Karpas-422 (cell line): ENCODE results near the gene UBL4A. TPM values are rescaled to one million over a fixed set of nuclear protein-coding genes. Genes with fewer than 3 reads are reported as not detected.

Experiments
- DNase-seq: peaks from one replicate; pipeline ENCODE4 v3.0.0-alpha.2; 2015
- H2AFZ ChIP-seq: fragments of 200-600 bp; sonication (generic); 2 replicates; pipeline ENCODE4 v1.6.1; 2014; ENCODE audit warnings: antibody characterized with exemption, low read length, mixed read lengths
- H3K27ac ChIP-seq: fragments of 200-600 bp; sonication (generic); 2 replicates; pipeline ENCODE4 v1.5.1; 2014; ENCODE audit warnings: mild to moderate bottlenecking, low read length, moderate library complexity
- H3K27me3 ChIP-seq: fragments of 200-600 bp; sonication (generic); 2 replicates; pipeline ENCODE4 v1.6.1; 2014; ENCODE audit warnings: low read length, mixed read lengths
- H3K36me3 ChIP-seq: fragments of 200-600 bp; sonication (generic); 2 replicates; pipeline ENCODE4 v1.6.1; 2014; ENCODE audit warnings: low read length, mixed read lengths; ENCODE audit not compliant: insufficient read depth
- H3K4me1 ChIP-seq: fragments of 200-600 bp; sonication (generic); 2 replicates; pipeline ENCODE4 v1.6.1; 2014; ENCODE audit warnings: mild to moderate bottlenecking, low read length, mixed read lengths
- H3K4me2 ChIP-seq: fragments of 200-600 bp; sonication (generic); 2 replicates; pipeline ENCODE4 v1.6.1; 2014; ENCODE audit warnings: low read length, low read depth, mild to moderate bottlenecking; ENCODE audit not compliant: poor library complexity, severe bottlenecking
- H3K4me3 ChIP-seq: fragments of 200-600 bp; sonication (generic); 2 replicates; pipeline ENCODE4 v1.5.1; 2014; ENCODE audit warnings: mild to moderate bottlenecking, antibody characterized with exemption, low read length, mixed read lengths
- H3K79me2 ChIP-seq: fragments of 200-600 bp; sonication (generic); 2 replicates; pipeline ENCODE4 v1.6.1; 2014; ENCODE audit warnings: mild to moderate bottlenecking, low read length, mixed read lengths
- H3K9ac ChIP-seq: fragments of 200-600 bp; sonication (generic); 2 replicates; pipeline ENCODE4 v1.6.0; 2014; ENCODE audit warnings: low read length
- H3K9me2 ChIP-seq: fragments of 200-600 bp; sonication (generic), shearing (Covaris generic); replicated peaks from 2 replicates; pipeline ENCODE4 v1.6.0; 2014; ENCODE audit warnings: mild to moderate bottlenecking, low read length, moderate library complexity; ENCODE audit not compliant: insufficient read depth
- H3K9me3 ChIP-seq: fragments of 300-700, 200-600 bp; sonication (generic); 2 replicates; pipeline ENCODE4 v1.6.1; 2014; ENCODE audit warnings: low read length, mixed read lengths
- H4K20me1 ChIP-seq: fragments of 200-600 bp; sonication (generic); 2 replicates; pipeline ENCODE4 v1.6.1; 2014; ENCODE audit warnings: mild to moderate bottlenecking, antibody characterized with exemption, low read length, low read depth; ENCODE audit not compliant: insufficient read depth
- total RNA-seq: library from RNA; depleted of rRNA; stranded (reverse); fragments of >200 nt; shearing (Covaris generic); gene quantifications from 2 replicates; pipeline ENCODE4 v1.2.3, GENCODE V29; 2014; ENCODE audit warnings: low replicate concordance

The UBL4A gene
- total RNA-seq, 1 experiment from 2014 or later = 30.4 TPM

GRCh38 chrX:154513716-154514115 is 27.3 kb upstream of the UBL4A start:
- no peak overlapping the region for H2AFZ ChIP-seq
- H3K36me3 ChIP-seq = no peaks in the 10 kb centered on the region
- H3K4me3 ChIP-seq = no peak overlapping the region
- H3K9me2 ChIP-seq = no peaks in the 10 kb centered on the region
- peaks cover 8% of the 10 kb centered on the region; the same call in 1 of the 2 replicates for H3K79me2 ChIP-seq
- H3K4me1 ChIP-seq = peaks cover 22% of the 10 kb centered on the region
- no peaks in the 10 kb centered on the region for H4K20me1 ChIP-seq
- DNase-seq = no peak
- no peak overlapping the region for H3K4me2 ChIP-seq
- H3K9me3 ChIP-seq = no peaks in the 10 kb centered on the region
- no peak overlapping the region for H3K27ac ChIP-seq
- no peak overlapping the region for H3K9ac ChIP-seq
- no peaks in the 10 kb centered on the region for H3K27me3 ChIP-seq

DNA sequence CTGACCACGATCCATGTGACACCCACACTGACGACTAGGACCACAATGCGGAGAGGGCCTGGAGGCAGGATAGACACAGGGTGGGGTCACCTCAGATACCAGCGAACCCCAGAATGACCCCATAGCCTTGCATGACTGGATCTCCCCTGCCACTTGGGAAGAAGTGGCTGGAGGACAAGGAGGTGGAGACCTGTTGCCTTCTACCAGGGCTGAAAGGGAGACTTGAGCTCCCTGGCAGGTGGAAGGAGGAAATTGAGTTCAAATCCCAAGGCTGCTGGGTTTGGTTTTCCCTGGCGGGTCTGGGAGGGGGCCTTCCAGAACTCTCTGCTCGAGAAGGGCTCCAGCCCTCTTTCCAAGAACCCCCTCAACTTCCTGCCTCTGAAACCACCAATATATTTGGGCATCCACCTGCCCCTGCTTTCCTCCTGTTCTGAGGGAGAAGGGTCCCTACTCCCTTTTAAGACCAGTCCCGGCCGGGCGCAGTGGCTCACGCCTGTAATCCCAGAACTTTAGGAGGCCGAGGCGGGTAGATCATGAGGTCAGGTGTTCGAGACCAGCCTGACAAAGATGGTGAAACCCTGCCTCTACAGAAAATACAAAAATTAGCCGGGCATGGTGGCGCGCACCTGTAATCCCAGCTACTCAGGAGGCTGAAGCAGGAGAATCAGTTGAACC is 26.6 kb upstream of the UBL4A start:
- H3K79me2 ChIP-seq = peaks cover 8% of the 10 kb centered on the region; the same call in 1 of the 2 replicates
- peaks cover 16% of the 10 kb centered on the region for H3K4me1 ChIP-seq
- H3K9me2 ChIP-seq = no peaks in the 10 kb centered on the region
- no peak for DNase-seq
- H3K27me3 ChIP-seq = no peaks in the 10 kb centered on the region
- H3K9ac ChIP-seq = no peak overlapping the region
- H2AFZ ChIP-seq = no peak overlapping the region
- no peak overlapping the region for H3K4me2 ChIP-seq
- H3K36me3 ChIP-seq = no peaks in the 10 kb centered on the region
- no peaks in the 10 kb centered on the region for H4K20me1 ChIP-seq
- no peaks in the 10 kb centered on the region for H3K9me3 ChIP-seq
- H3K4me3 ChIP-seq = no peak overlapping the region
- no peak overlapping the region for H3K27ac ChIP-seq

- no peak overlapping the region for H3K9ac ChIP-seq
These were observed 25.3 kb upstream of the UBL4A start for GRCh38 chrX:154511761-154512160.

DNA sequence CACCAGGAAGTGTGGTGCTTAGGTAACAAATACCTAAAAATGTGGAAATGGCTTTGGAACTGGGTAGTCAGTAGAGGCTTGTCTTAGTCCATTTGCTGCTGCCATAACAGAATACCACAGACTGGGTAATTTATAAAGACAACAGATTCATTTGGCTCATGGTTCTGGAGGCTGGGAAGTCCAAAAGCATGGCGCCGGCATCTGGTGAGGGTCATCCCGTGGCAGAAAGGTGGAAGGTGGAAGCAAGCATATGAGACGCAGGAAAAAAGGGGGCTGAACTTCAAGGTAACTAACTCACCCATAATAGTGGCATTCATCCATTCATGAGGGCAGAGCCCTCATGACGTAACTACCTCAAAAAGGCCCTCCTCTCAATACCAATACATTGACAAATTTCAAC is 23.0 kb upstream of the UBL4A start:
- Histone ChIP-seq H3K79me2 (no peaks in the 10 kb centered on the region), H3K27ac (no peak overlapping the region), H3K4me1 (no peaks in the 10 kb centered on the region), H3K9me3 (no peaks in the 10 kb centered on the region), H3K4me3 (no peak overlapping the region), H3K9me2 (no peaks in the 10 kb centered on the region), H3K9ac (no peak overlapping the region), H4K20me1 (no peaks in the 10 kb centered on the region), H3K4me2 (no peak overlapping the region), H3K27me3 (no peaks in the 10 kb centered on the region), H3K36me3 (no peaks in the 10 kb centered on the region), H2AFZ (no peak overlapping the region)
- DNase-seq = no peak

More at GRCh38 chrX:154511761-154512160, 25.3 kb upstream of the UBL4A start:
- Histone ChIP-seq H3K27ac (no peak overlapping the region), H4K20me1 (no peaks in the 10 kb centered on the region), H2AFZ (no peak overlapping the region), H3K36me3 (no peaks in the 10 kb centered on the region), H3K4me3 (no peak overlapping the region), H3K9me3 (no peaks in the 10 kb centered on the region), H3K4me2 (no peak overlapping the region), H3K79me2 (peaks cover 8% of the 10 kb centered on the region; the same call in 1 of the 2 replicates), H3K4me1 (peaks cover 10% of the 10 kb centered on the region), H3K27me3 (no peaks in the 10 kb centered on the region), H3K9me2 (no peaks in the 10 kb centered on the region)
- no peak for DNase-seq

DNA sequence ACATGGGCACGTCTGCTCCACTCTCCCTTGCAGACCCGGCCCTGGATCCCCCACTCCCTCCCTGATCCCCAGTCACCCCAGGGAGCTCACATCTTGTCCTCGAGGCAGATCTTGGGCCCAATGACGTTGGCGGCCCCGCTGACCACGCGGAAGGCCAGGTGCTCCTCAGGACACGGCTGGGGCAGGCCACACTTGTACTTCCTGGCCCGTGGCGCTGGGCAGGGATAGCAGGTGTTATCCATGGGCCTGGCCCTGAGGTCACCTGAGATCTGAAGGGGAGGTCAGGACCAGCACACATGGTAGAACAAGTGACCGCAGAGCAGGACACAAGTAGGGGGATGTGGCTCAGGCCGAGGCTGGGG is 21.9 kb upstream of the UBL4A start:
- Histone ChIP-seq H3K9me3 (no peaks in the 10 kb centered on the region), H3K36me3 (no peaks in the 10 kb centered on the region), H3K9me2 (no peaks in the 10 kb centered on the region), H3K79me2 (no peaks in the 10 kb centered on the region), H3K27me3 (no peaks in the 10 kb centered on the region), H3K4me3 (no peak overlapping the region), H2AFZ (no peak overlapping the region), H4K20me1 (no peaks in the 10 kb centered on the region), H3K9ac (no peak overlapping the region), H3K27ac (no peak overlapping the region), H3K4me2 (no peak overlapping the region), H3K4me1 (no peaks in the 10 kb centered on the region)
- DNase-seq = no peak

GRCh38 chrX:154507673-154508383 is 21.4 kb upstream of the UBL4A start:
- no peaks in the 10 kb centered on the region for H3K79me2 ChIP-seq
- no peaks in the 10 kb centered on the region for H3K36me3 ChIP-seq
- no peak for DNase-seq
- H3K9me3 ChIP-seq = no peaks in the 10 kb centered on the region
- H4K20me1 ChIP-seq = no peaks in the 10 kb centered on the region
- no peak overlapping the region for H3K27ac ChIP-seq
- H3K27me3 ChIP-seq = no peaks in the 10 kb centered on the region
- H3K9me2 ChIP-seq = no peaks in the 10 kb centered on the region
- H3K4me3 ChIP-seq = no peak overlapping the region
- H2AFZ ChIP-seq = no peak overlapping the region
- no peaks in the 10 kb centered on the region for H3K4me1 ChIP-seq
- H3K9ac ChIP-seq = no peak overlapping the region
- no peak overlapping the region for H3K4me2 ChIP-seq

- no peak overlapping the region for H3K4me3 ChIP-seq
- H3K79me2 ChIP-seq = no peaks in the 10 kb centered on the region
- H3K36me3 ChIP-seq = no peaks in the 10 kb centered on the region
- H4K20me1 ChIP-seq = no peaks in the 10 kb centered on the region
- DNase-seq = no peak
- H3K9ac ChIP-seq = no peak overlapping the region
- H3K4me2 ChIP-seq = no peak overlapping the region
- H3K27me3 ChIP-seq = no peaks in the 10 kb centered on the region
- H3K4me1 ChIP-seq = no peaks in the 10 kb centered on the region
- H3K9me3 ChIP-seq = no peaks in the 10 kb centered on the region
- no peaks in the 10 kb centered on the region for H3K9me2 ChIP-seq
- no peak overlapping the region for H2AFZ ChIP-seq
- no peak overlapping the region for H3K27ac ChIP-seq
These were observed 20.3 kb upstream of the UBL4A start for GRCh38 chrX:154506483-154507332.

GRCh38 chrX:154505734-154506133 is 19.3 kb upstream of the UBL4A start:
- no peaks in the 10 kb centered on the region for H3K27me3 ChIP-seq
- H3K4me3 ChIP-seq = no peak overlapping the region
- no peak for DNase-seq
- no peak overlapping the region for H3K9ac ChIP-seq
- no peak overlapping the region for H2AFZ ChIP-seq
- no peaks in the 10 kb centered on the region for H3K9me3 ChIP-seq
- H3K9me2 ChIP-seq = no peaks in the 10 kb centered on the region
- no peak overlapping the region for H3K4me2 ChIP-seq
- H3K4me1 ChIP-seq = no peaks in the 10 kb centered on the region
- no peak overlapping the region for H3K27ac ChIP-seq
- H3K79me2 ChIP-seq = no peaks in the 10 kb centered on the region
- no peaks in the 10 kb centered on the region for H3K36me3 ChIP-seq
- H4K20me1 ChIP-seq = no peaks in the 10 kb centered on the region
